Spinal cord (tissue), 10 donors: Measurements from ENCODE around the gene PDZK1IP1. TPM values are rescaled to one million over a fixed set of nuclear protein-coding genes. Genes with fewer than 3 reads are reported as not detected.
"Not testable (repeated sequence)": the region's sequence is repeated elsewhere in the genome, so short reads cannot be mapped to it uniquely, and the experiment has no call there.

ENCODE experiments used
- DNase-seq, 6 donors: peaks; one replicate each; pipeline versions ENCODE4 v3.0.0 to v3.0.0-alpha.2; 2013 to 2015; ENCODE audit warnings: low spot score in 6 of 6, low read depth in 4 of 6
- H3K27ac ChIP-seq: one replicate; pipeline ENCODE4 v1.5.1; 2013; ENCODE audit warnings: low read depth, low read length, control low read depth
- H3K27me3 ChIP-seq: one replicate; pipeline ENCODE4 v1.6.1; 2013; ENCODE audit warnings: low read length; ENCODE audit not compliant: control insufficient read depth, insufficient read depth
- H3K36me3 ChIP-seq: one replicate; pipeline ENCODE4 v1.6.1; 2013; ENCODE audit warnings: low read length; ENCODE audit not compliant: control insufficient read depth, insufficient read depth
- H3K4me1 ChIP-seq: one replicate; pipeline ENCODE4 v1.6.1; 2013; ENCODE audit warnings: low read length; ENCODE audit not compliant: control insufficient read depth, insufficient read depth
- H3K4me3 ChIP-seq: one replicate; pipeline ENCODE4 v1.5.1; 2013; ENCODE audit warnings: low read depth, low read length, control low read depth
- H3K9me3 ChIP-seq: one replicate; pipeline ENCODE4 v1.6.1; 2013; ENCODE audit warnings: low read length; ENCODE audit not compliant: control insufficient read depth, insufficient read depth
- WGBS: methylation state at CpG from one replicate; pipeline ENCODE4 v1.1.5; 2013; ENCODE audit warnings: missing lambda C conversion rate; ENCODE audit not compliant: insufficient coverage; 5-methylcytosine and 5-hydroxymethylcytosine counted together
- polyA plus RNA-seq, 2 donors: library from polyadenylated mRNA; unstranded; fragments of 120-200 nt; gene quantifications; one replicate each; pipeline ENCODE4 v1.2.1, GENCODE V29; 2013; ENCODE audit not compliant: insufficient read length in 2 of 2
- total RNA-seq, 2 donors: library from RNA; depleted of rRNA in 1 of 2; stranded (reverse); fragments of 120-200 nt in 1 of 2; fragments of >200 nt in 1 of 2; gene quantifications; one replicate each; pipeline versions ENCODE4 v1.2.3 to v1.2.4, GENCODE V29; 2013 to 2014
- donor health status: healthy.

PDZK1IP1 gene
- total and polyA plus RNA-seq, 4 donors, result 0.30 to 0.35 TPM; not detected in 2

DNA sequence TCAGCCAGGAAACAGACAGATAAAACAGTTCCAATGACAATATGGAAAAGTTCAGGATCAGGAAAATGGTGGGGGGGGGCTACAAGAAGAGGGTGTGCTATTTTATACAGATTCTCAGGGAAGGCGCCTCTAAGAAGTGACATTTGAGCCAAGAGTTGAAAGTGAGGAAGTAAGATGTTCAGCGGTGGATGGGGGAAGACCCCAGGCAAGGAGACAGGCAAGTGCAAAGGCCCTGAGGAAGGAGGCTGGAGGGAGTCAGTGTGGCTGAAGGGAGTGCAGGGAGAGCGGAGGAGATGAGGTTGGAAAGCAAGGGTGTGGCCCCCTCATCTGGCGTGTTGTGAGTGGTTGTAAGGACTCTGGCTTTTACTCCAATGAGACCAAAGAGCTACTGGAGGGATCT, 8.4 kb upstream of the PDZK1IP1 start:
- DNase-seq, result no peak
- 95% methylated on average over 4 of the region's 4 CpGs for WGBS
- no peaks in the 10 kb centered on the region for H3K9me3 ChIP-seq

DNA sequence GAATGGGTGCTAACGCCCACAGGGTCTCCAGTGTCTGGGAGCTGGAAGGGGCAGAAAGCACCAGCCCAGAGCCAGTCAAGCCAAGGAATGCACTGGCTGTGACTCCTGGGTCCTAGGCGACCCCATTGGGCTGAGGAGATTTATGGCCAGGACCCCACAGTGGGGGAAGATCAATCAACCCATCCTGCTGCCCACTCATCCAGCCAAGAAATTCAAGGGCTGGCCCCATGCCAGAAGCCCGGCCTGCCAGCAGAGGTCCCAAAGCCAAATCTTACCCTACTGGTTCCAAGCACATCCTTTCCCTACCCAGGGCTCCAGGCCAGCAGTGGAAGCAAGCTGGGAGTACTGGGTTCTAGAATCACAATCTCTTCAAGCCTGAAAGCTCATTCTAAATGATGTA, 6.8 kb upstream of the PDZK1IP1 start:
- no peaks in the 10 kb centered on the region for H3K36me3 ChIP-seq
- no peak overlapping the region for H3K27ac ChIP-seq
- H3K4me1 ChIP-seq, result peaks cover 7% of the 10 kb centered on the region
- WGBS, result 29% methylated on average over 3 of the region's 3 CpGs
- H3K4me3 ChIP-seq, result no peak overlapping the region
- peak in 3 of 6 donors; percentile 48 to 75 (median 74) for DNase-seq
- no peaks in the 10 kb centered on the region for H3K9me3 ChIP-seq
- H3K27me3 ChIP-seq, result peaks cover 13% of the 10 kb centered on the region

More for the DNA sequence above, 8.4 kb upstream of the PDZK1IP1 start:
- no peak overlapping the region for H3K4me3 ChIP-seq
- peaks cover 13% of the 10 kb centered on the region for H3K27me3 ChIP-seq
- no peaks in the 10 kb centered on the region for H3K4me1 ChIP-seq
- H3K27ac ChIP-seq, result no peak overlapping the region
- no peaks in the 10 kb centered on the region for H3K36me3 ChIP-seq

DNA sequence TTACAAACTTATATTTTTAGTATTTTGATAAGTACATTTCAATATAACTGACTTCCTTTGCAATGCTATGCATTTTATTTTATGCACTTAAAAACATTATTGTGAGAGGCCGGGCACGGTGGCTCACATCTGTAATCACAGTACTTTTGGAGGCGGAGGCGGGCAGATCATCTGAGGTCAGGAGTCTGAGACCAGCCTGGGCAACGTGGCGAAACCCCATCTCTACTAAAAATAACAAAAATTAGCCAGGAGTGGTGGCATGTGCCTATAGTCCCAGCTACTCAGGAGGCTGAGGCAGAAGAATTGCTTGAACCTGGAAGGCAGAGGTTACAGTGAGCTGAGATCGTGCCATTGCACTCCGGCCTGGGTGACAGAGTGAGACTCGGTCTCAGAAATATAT, 6.1 kb upstream of the PDZK1IP1 start:
- H3K27ac ChIP-seq, DNase-seq, H3K4me1 ChIP-seq, H3K36me3 ChIP-seq, H3K9me3 ChIP-seq, H3K4me3 ChIP-seq: not testable (repeated sequence)
- WGBS, result no CpG with 5 or more reads among the region's 9 CpGs
- peaks cover 13% of the 10 kb centered on the region for H3K27me3 ChIP-seq

DNA sequence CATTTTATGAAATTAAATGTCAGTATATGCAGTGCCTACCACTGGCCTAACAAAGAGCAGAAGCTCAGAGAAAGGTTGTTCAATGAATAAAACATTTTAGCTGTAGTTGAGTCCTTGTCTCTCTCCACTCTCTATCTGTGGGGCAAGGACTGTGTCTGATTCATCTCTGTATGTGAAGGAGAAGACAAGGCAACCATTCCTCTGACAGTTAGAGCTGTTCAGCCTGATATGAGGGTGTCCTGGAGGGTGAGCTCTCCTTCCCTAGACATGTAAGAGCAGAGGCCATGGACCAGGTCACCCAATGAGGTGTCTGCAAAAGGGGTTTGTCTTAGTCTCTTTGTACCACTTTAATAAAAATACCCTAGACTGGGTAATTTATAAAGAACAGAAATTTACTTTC, 4.5 kb upstream of the PDZK1IP1 start:
- Histone ChIP-seq H3K27ac (no peak overlapping the region), H3K9me3 (no peaks in the 10 kb centered on the region), H3K4me1 (peaks cover 12% of the 10 kb centered on the region), H3K4me3 (no peak overlapping the region), H3K36me3 (no peaks in the 10 kb centered on the region), H3K27me3 (peaks cover 9% of the 10 kb centered on the region)
- DNase-seq, result no peak

DNA sequence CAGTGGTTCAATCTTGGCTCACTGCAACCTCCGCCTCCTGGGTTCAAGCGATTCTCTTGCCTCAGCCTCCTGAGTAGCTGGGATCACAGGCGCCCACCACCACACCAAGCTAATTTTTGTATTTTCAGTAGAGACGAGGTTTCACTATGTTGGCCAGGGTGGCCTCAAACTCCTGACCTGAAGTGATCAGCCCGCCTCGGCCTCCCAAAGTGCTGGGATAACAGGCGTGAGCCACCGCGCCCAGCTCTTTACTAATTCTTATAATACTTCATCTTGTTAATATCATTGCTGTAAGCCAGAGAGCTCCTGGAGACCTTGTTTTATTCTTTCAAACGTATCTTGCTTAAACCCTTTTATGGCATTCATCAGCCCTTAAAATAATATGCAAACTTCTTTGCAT, 3.7 kb upstream of the PDZK1IP1 start:
- not testable (repeated sequence) for H3K9me3 ChIP-seq, H3K27ac ChIP-seq, H3K27me3 ChIP-seq, H3K4me3 ChIP-seq, DNase-seq, H3K36me3 ChIP-seq
- 89% methylated on average over 3 of the region's 10 CpGs for WGBS
- peaks cover 12% of the 10 kb centered on the region for H3K4me1 ChIP-seq

DNA sequence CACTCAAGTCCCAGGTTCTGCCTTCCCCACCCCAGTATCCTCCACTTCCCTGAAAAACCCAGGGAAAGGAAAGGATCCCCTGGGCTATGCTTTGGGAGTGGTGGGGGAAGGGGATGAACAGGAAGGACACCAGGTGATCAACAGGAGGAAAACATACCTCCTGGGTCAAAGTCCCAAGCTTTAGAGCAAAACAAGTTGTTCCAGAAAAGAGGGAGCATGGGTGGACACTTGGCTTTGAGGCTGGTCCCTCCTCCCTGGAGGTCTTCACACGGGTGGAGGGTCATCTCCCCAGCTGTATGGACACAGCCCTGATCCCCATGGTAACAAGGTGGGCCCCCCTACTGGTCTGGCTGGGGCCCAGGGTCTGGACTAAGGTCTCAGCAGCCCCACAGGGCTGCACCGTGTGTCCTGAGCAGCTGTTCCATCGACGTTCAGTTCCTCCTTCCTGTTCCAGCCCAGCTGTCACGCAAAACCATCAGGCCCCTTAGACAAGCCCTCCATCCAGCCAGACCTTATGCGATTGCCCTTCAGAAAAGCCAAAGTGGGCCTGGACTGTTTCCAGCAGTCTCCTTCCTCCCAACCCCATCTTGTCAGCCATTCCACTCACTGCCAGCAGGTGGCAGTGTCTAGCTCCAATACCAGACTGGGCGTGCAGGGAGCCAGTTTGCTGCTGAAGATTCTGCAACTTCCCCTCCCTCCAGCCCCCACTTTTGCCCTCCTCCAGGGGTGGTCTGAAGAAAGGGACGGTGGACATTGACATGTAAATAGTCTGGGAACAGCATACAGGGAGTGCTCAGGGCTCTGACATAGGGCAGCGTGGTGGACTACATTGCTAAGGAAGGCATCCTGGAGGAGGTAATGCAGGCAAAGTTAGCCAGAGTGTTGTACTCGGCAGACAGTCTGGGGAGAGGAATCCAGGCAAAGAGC, 2.9 kb upstream of the PDZK1IP1 start:
- peak in 4 of 6 donors; percentile 62 to 89 (median 76) for DNase-seq
- no peaks in the 10 kb centered on the region for H3K36me3 ChIP-seq
- no peaks in the 10 kb centered on the region for H3K9me3 ChIP-seq
- H3K4me3 ChIP-seq, result no peak overlapping the region
- WGBS, result 4% methylated on average over 8 of the region's 10 CpGs
- peaks cover 12% of the 10 kb centered on the region for H3K4me1 ChIP-seq
- H3K27me3 ChIP-seq, result peaks cover 2% of the 10 kb centered on the region
- H3K27ac ChIP-seq, result no peak overlapping the region

DNA sequence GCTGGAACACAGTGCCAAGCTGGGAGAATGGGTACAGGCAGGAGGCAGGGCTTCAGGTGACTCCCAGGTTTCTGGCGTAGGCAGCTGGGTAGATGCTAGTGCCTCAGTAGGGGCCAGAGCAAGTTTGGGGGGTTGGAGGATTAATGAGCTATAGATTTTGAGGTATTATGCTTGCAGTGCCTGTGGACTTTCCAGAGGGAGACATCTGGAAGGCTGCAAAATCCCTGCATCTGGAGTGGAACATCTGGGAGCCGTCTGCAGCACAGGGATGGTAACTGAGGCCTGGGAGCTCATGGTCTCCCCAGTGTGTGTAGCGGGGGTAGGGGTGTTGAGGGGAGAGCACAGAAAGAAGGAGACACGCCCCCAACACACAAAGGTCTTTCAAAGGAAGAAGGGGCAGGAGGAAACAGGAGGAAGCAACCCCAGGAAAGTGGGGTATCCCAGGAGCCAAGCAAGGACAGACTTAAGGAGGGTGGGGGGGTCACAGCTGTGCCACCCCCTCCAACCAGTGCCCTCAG, 2.2 kb upstream of the PDZK1IP1 start:
- H3K4me1 ChIP-seq, result peaks cover 12% of the 10 kb centered on the region
- no peak for DNase-seq
- H3K36me3 ChIP-seq, result no peaks in the 10 kb centered on the region
- H3K4me3 ChIP-seq, result no peak overlapping the region
- no peak overlapping the region for H3K27ac ChIP-seq
- H3K27me3 ChIP-seq, result peaks cover 2% of the 10 kb centered on the region
- WGBS, result 72% methylated on average over 2 of the region's 4 CpGs
- no peaks in the 10 kb centered on the region for H3K9me3 ChIP-seq

DNA sequence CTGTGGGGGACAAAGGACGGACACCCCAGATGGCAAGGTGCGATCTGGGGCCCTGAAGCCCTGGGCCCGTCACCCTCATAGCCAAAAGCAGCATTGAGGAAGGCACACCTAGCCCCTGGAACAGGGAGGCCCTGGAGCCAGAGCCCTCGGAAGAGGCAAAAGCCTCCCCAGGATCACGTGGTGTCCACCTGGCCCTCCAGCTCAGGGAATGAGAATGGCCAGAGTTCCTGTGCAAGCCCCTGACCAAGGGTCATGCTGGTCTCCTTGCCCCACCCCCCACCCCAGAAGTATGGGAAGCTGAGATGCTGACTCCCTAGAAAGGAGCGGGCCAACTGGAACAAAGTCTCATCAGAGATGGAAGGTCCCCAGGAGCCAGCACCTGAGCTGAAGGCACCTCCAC, 1.0 kb upstream of the PDZK1IP1 start:
- Histone ChIP-seq H3K27me3 (peaks cover 2% of the 10 kb centered on the region), H3K27ac (no peak overlapping the region), H3K36me3 (no peaks in the 10 kb centered on the region), H3K4me3 (no peak overlapping the region), H3K4me1 (peaks cover 12% of the 10 kb centered on the region), H3K9me3 (no peaks in the 10 kb centered on the region)
- no peak for DNase-seq
- WGBS, result 91% methylated on average over 5 of the region's 6 CpGs

DNA sequence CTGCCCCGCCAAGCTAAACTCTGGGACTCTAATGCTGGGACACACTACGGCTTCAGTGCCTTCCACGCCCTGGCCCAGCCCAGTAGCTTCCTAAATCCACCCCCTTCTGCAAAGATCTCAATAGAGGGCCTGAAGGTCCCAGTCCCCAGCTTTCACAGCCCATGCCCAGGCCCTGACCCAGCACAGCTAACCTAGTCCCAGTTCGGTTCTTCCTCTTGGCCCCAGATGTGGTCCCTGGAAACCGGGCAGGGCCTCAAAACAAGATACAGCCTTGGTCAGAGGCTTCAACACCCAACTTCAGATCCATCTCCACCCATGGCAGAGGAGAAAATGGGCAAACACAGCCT, 646 bp upstream of the PDZK1IP1 start:
- Histone ChIP-seq H3K4me3 (no peak overlapping the region), H3K27me3 (peaks cover 2% of the 10 kb centered on the region), H3K4me1 (peaks cover 12% of the 10 kb centered on the region), H3K9me3 (no peaks in the 10 kb centered on the region), H3K27ac (no peak overlapping the region), H3K36me3 (no peaks in the 10 kb centered on the region)
- DNase-seq, result no peak
- WGBS, result 89% methylated on average over 4 of the region's 5 CpGs
